H1 (cell line): ENCODE data around the gene ZNF282.

ENCODE experiments used
- CHD2 ChIP-seq: IDR thresholded peaks from 2 replicates; pipeline ENCODE4 v1.6.1; 2012; ENCODE audit warnings: low read length, improper control_type of control experiment
- GTF2F1 ChIP-seq: IDR thresholded peaks from 2 replicates; pipeline ENCODE4 v1.6.1; 2012; ENCODE audit warnings: low read depth, low read length, improper control_type of control experiment, borderline replicate concordance
- MAX ChIP-seq: IDR thresholded peaks from 2 replicates; pipeline ENCODE4 v1.6.1; 2012; ENCODE audit warnings: inconsistent platforms
- POLR2A ChIP-seq, 2 experiments: IDR thresholded peaks; 1 replicate in 1 of 2; 2 replicates in 1 of 2; pipeline ENCODE4 v1.6.1; 2011; ENCODE audit warnings: low read depth in 2 of 2, low read length in 2 of 2, mild to moderate bottlenecking in 2 of 2; ENCODE audit errors: control extremely low read depth in 1 of 2
- SIN3A ChIP-seq, 2 experiments: IDR thresholded peaks in 1 of 2; conservative IDR thresholded peaks in 1 of 2; 2 replicates each; pipeline ENCODE4 v1.6.1; 2011 to 2012; ENCODE audit warnings: low read length in 2 of 2, improper control_type of control experiment in 1 of 2, low read depth in 1 of 2, mild to moderate bottlenecking in 1 of 2
- SP1 ChIP-seq: IDR thresholded peaks from 2 replicates; pipeline ENCODE4 v1.6.1; 2011; ENCODE audit warnings: low read depth, low read length
- TF ChIP-seq, protein P1 (sequence below): IDR thresholded peaks from 2 replicates; pipeline ENCODE4 v1.6.1; 2011; ENCODE audit warnings: low read length, improper control_type of control experiment
- TF ChIP-seq, protein P2 (sequence below), 3 experiments: IDR thresholded peaks; 1 replicate in 2 of 3; 2 replicates in 1 of 3; pipeline versions ENCODE4 v1.5.1 to v1.6.1; 2011; ENCODE audit warnings: low read length in 3 of 3, mild to moderate bottlenecking in 3 of 3, inconsistent platforms in 2 of 3, low read depth in 1 of 3, moderate library complexity in 1 of 3; ENCODE audit not compliant: insufficient read depth in 1 of 3; ENCODE audit errors: control extremely low read depth in 1 of 3

GRCh38 chr7:149166142-149166541 is 29.2 kb upstream of the ZNF282 start:
- TF ChIP-seq POLR2A (IDR thresholded peaks at IDR 0.05; ENCODE audit: control extremely low read depth in 1 of 2, low read depth in 2 of 2, low read length in 2 of 2) (no peak), MAX (no peak), GTF2F1 (no peak), CHD2 (no peak), SIN3A (conservative IDR thresholded peaks at IDR 0.05 in 1 of 2, IDR thresholded peaks at IDR 0.05 in 1 of 2; ENCODE audit: low read depth in 1 of 2, low read length in 2 of 2) (no peak), SP1 (no peak)
- TF ChIP-seq, protein P1, sequence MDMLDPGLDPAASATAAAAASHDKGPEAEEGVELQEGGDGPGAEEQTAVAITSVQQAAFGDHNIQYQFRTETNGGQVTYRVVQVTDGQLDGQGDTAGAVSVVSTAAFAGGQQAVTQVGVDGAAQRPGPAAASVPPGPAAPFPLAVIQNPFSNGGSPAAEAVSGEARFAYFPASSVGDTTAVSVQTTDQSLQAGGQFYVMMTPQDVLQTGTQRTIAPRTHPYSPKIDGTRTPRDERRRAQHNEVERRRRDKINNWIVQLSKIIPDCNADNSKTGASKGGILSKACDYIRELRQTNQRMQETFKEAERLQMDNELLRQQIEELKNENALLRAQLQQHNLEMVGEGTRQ: no peak
- TF ChIP-seq, protein P2, sequence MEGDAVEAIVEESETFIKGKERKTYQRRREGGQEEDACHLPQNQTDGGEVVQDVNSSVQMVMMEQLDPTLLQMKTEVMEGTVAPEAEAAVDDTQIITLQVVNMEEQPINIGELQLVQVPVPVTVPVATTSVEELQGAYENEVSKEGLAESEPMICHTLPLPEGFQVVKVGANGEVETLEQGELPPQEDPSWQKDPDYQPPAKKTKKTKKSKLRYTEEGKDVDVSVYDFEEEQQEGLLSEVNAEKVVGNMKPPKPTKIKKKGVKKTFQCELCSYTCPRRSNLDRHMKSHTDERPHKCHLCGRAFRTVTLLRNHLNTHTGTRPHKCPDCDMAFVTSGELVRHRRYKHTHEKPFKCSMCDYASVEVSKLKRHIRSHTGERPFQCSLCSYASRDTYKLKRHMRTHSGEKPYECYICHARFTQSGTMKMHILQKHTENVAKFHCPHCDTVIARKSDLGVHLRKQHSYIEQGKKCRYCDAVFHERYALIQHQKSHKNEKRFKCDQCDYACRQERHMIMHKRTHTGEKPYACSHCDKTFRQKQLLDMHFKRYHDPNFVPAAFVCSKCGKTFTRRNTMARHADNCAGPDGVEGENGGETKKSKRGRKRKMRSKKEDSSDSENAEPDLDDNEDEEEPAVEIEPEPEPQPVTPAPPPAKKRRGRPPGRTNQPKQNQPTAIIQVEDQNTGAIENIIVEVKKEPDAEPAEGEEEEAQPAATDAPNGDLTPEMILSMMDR (IDR thresholded peaks at IDR 0.05; ENCODE audit: control extremely low read depth in 1 of 3, insufficient read depth in 1 of 3, low read depth in 1 of 3, low read length in 3 of 3): no peak
